SK-N-SH (cell line): ENCODE data around the gene NLRC5. TPM values are rescaled to one million over a fixed set of nuclear protein-coding genes. Genes with fewer than 3 reads are reported as not detected.

Source experiments
- CTCF ChIA-PET: fragments of 300-600, 350-600 bp; formaldehyde crosslinking; extraction: SDS; loops from one replicate; lab custom pipeline; 2021; lab: Yijun Ruan, JAX
- POLR2A ChIA-PET: fragments of 350-600 bp; sonication (Branson Sonifier 250); formaldehyde crosslinking; extraction: SDS; loops from one replicate; lab custom pipeline; 2020; ENCODE audit warnings: antibody characterized with exemption, inconsistent platforms; lab: Yijun Ruan, JAX
- DNase-seq: peaks from one replicate; pipeline ENCODE4 v3.0.0; 2012
- H2AFZ ChIP-seq: fragments of 200-600 bp; sonication (generic); 2 replicates; pipeline ENCODE4 v1.8.1; 2016; ENCODE audit warnings: antibody characterized with exemption, mild to moderate bottlenecking, low read depth
- H3F3A ChIP-seq: fragments of 200-600 bp; sonication (generic); replicated peaks from 2 replicates; pipeline ENCODE3; 2016; ENCODE audit warnings: antibody characterized with exemption, mild to moderate bottlenecking; ENCODE audit not compliant: insufficient read depth
- H3K27ac ChIP-seq, 2 experiments: fragments of 200-500 bp in 1 of 2; fragments of 200-600 bp in 1 of 2; sonication (Bioruptor generic) in 1 of 2; sonication (generic), shearing (Covaris generic) in 1 of 2; 2 replicates each; pipeline versions ENCODE4 v1.5.1 to v1.6.1; 2014 to 2016; ENCODE audit warnings: low read depth in 2 of 2, inconsistent platforms in 1 of 2, low read length in 1 of 2, mild to moderate bottlenecking in 1 of 2, mixed read lengths in 1 of 2
- H3K27me3 ChIP-seq: fragments of 200-600 bp; sonication (generic), shearing (Covaris generic); 2 replicates; pipeline ENCODE4 v1.6.1; 2016; ENCODE audit warnings: mixed run types; ENCODE audit not compliant: insufficient read depth
- H3K36me3 ChIP-seq, 2 experiments: fragments of 200-500 bp in 1 of 2; fragments of 200-600 bp in 1 of 2; sonication (Bioruptor generic) in 1 of 2; sonication (generic) in 1 of 2; replicated peaks in 1 of 2; 2 replicates each; pipeline versions ENCODE3 to v1.5.1; 2014 to 2016; ENCODE audit warnings: low read length in 1 of 2, mild to moderate bottlenecking in 1 of 2; ENCODE audit not compliant: insufficient read depth in 2 of 2, control insufficient read depth in 1 of 2
- H3K4me1 ChIP-seq, 2 experiments: fragments of 200-500 bp in 1 of 2; fragments of 200-600 bp in 1 of 2; sonication (Bioruptor generic) in 1 of 2; sonication (generic), shearing (Covaris generic) in 1 of 2; 2 replicates each; pipeline versions ENCODE4 v1.5.1 to v1.6.1; 2014 to 2016; ENCODE audit warnings: low read depth in 1 of 2, low read length in 1 of 2, mixed run types in 1 of 2; ENCODE audit not compliant: insufficient read depth in 2 of 2, control insufficient read depth in 1 of 2
- H3K4me2 ChIP-seq: fragments of 200-600 bp; sonication (generic), shearing (Covaris generic); 2 replicates; pipeline ENCODE4 v1.6.1; 2017; ENCODE audit warnings: mixed run types
- H3K4me3 ChIP-seq, 2 experiments: fragments of 200-500 bp in 1 of 2; fragments of 200-600 bp in 1 of 2; sonication (Bioruptor generic) in 1 of 2; sonication (generic), shearing (Covaris generic) in 1 of 2; 2 replicates each; pipeline versions ENCODE4 v1.5.1 to v1.8.1; 2014 to 2016; ENCODE audit warnings: low read depth in 2 of 2, inconsistent platforms in 1 of 2, low read length in 1 of 2, mild to moderate bottlenecking in 1 of 2, mixed read lengths in 1 of 2, moderate library complexity in 1 of 2
- H3K79me2 ChIP-seq: fragments of 200-600 bp; sonication (generic); 2 replicates; pipeline ENCODE4 v1.8.1; 2017; ENCODE audit warnings: mild to moderate bottlenecking; ENCODE audit not compliant: insufficient read depth
- H3K9ac ChIP-seq: fragments of 200-600 bp; sonication (generic); 2 replicates; pipeline ENCODE4 v1.6.1; 2017; ENCODE audit warnings: mixed run types
- H3K9me2 ChIP-seq: fragments of 200-600 bp; sonication (generic); 2 replicates; pipeline ENCODE4 v1.6.1; 2017; ENCODE audit warnings: mixed run types
- H3K9me3 ChIP-seq: fragments of 200-600 bp; sonication (generic); 2 replicates; pipeline ENCODE4 v1.6.1; 2017; ENCODE audit warnings: mixed run types, mild to moderate bottlenecking, moderate library complexity
- H4K20me1 ChIP-seq: fragments of 200-600 bp; sonication (generic); 2 replicates; pipeline ENCODE4 v1.6.1; 2017; ENCODE audit warnings: mild to moderate bottlenecking, mixed run types; ENCODE audit not compliant: insufficient read depth
- ELF1 ChIP-seq: IDR thresholded peaks from 2 replicates; pipeline ENCODE4 v1.4.0; 2012
- EP300 ChIP-seq, 2 experiments: IDR thresholded peaks; 2 replicates each; pipeline versions ENCODE4 v1.4.0 to v1.6.1; 2012; ENCODE audit warnings: borderline replicate concordance in 1 of 2, low read depth in 1 of 2, low read length in 1 of 2
- FOXM1 ChIP-seq: IDR thresholded peaks from 2 replicates; pipeline ENCODE4 v1.4.0; 2012; ENCODE audit warnings: low read depth, mild to moderate bottlenecking
- GATA2 ChIP-seq: sonication (generic); formaldehyde crosslinking; IDR thresholded peaks from 2 replicates; pipeline ENCODE4 v1.5.0; 2020; ENCODE audit warnings: mild to moderate bottlenecking, missing genetic modification reagents
- JUND ChIP-seq: IDR thresholded peaks from 2 replicates; pipeline ENCODE4 v1.4.0; 2012
- NFIC ChIP-seq: IDR thresholded peaks from 2 replicates; pipeline ENCODE4 v1.4.0; 2012; ENCODE audit warnings: borderline replicate concordance
- RCOR1 ChIP-seq: fragments of 150-350 bp; IDR thresholded peaks from 2 replicates; pipeline ENCODE4 v1.6.1; 2017; ENCODE audit warnings: antibody characterized with exemption, low read length
- RFX5 ChIP-seq: IDR thresholded peaks from 2 replicates; pipeline ENCODE4 v1.6.1; 2012; ENCODE audit warnings: mild to moderate bottlenecking, improper control_type of control experiment, low read length
- TAF1 ChIP-seq: IDR thresholded peaks from 2 replicates; pipeline ENCODE4 v1.6.1; 2012; ENCODE audit warnings: low read depth, mild to moderate bottlenecking, low read length, moderate library complexity, borderline replicate concordance
- YY1 ChIP-seq: IDR thresholded peaks from 2 replicates; pipeline ENCODE4 v1.4.0; 2012; ENCODE audit warnings: low read depth, mild to moderate bottlenecking
- WGBS: methylation state at CpG from one replicate; pipeline ENCODE4 v1.1.6; 2017; ENCODE audit warnings: low lambda C conversion rate; 5-methylcytosine and 5-hydroxymethylcytosine counted together
- polyA plus RNA-seq, 3 experiments: library from polyadenylated mRNA; depleted of rRNA; stranded (reverse); fragments of >200 nt; gene quantifications; 2 replicates each; pipeline ENCODE4 v1.2.3, GENCODE V29; 2012
- TF ChIP-seq, protein P1 (sequence below): IDR thresholded peaks from 2 replicates; pipeline ENCODE4; 2012
- TF ChIP-seq, protein P2 (sequence below): IDR thresholded peaks from 2 replicates; pipeline ENCODE4 v1.4.0; 2012; ENCODE audit warnings: low read depth, borderline replicate concordance
- TF ChIP-seq, protein P3 (sequence below): IDR thresholded peaks from 2 replicates; pipeline ENCODE4 v1.4.0; 2012; ENCODE audit warnings: low read depth
- TF ChIP-seq, protein P4 (sequence below): fragments of 150-350 bp; IDR thresholded peaks from 2 replicates; pipeline ENCODE4 v1.6.1; 2016; ENCODE audit warnings: mild to moderate bottlenecking, low read depth, low read length
- TF ChIP-seq, protein P5 (sequence below): fragments of 200-600 bp; sonication (generic); IDR thresholded peaks from 2 replicates; pipeline ENCODE4 v1.6.1; 2017; ENCODE audit warnings: antibody characterized with exemption, mild to moderate bottlenecking, moderate library complexity
- TF ChIP-seq, protein P6 (sequence below): IDR thresholded peaks from 2 replicates; pipeline ENCODE4 v1.4.0; 2012; ENCODE audit warnings: low read depth, borderline replicate concordance
- TF ChIP-seq, protein P7 (sequence below): IDR thresholded peaks from 2 replicates; pipeline ENCODE4 v1.6.1; 2012; ENCODE audit warnings: mild to moderate bottlenecking, low read depth, low read length, moderate library complexity
- TF ChIP-seq, protein P8 (sequence below): fragments of 150-350 bp; IDR thresholded peaks from 2 replicates; pipeline ENCODE4 v1.6.1; 2017; ENCODE audit warnings: antibody characterized with exemption, low read length, low read depth, borderline replicate concordance

The NLRC5 gene
- polyA plus RNA-seq, 1 of the 3 experiments (the other 2 are of a cell fraction): 6.5 TPM

DNA sequence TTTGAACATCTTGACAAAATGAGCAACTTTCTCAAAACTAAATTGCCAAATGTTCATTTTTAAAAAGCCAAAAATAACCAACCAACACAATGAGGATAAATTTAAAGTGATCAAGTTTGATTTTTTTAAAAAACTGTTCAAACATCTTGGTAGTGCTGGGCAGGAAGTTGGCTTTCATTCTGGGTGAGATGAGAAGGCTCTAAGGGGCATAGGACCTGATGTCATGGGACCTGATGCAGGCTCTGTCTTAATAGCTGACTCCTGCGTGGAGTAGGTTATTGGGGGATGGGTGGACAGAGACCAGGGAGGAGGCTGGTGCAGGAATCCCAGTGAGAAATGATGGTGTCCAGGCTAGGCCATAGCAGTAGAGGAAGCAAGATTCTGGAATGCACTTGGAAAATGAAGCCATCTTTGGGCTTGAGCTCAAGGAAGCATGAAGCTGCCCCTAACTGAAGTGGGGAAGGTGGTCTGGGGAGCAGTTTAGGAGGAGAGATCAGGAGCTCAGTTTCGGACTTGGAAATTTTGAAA is 20.4 kb downstream of the NLRC5 start:
- Histone ChIP-seq H3K4me2 (no peak overlapping the region), H3K4me1 (peaks cover 0 to 9% of the 10 kb centered on the region in 2 experiments; a peak in 1 of 4 replicates), H3K9ac (no peak overlapping the region), H3K27me3 (no peaks in the 10 kb centered on the region), H3K27ac (no peak overlapping the region), H3K36me3 (no peaks in the 10 kb centered on the region), H3K79me2 (no peaks in the 10 kb centered on the region; the same call in 1 of the 2 replicates), H3K4me3 (no peak overlapping the region), H3K9me3 (no peaks in the 10 kb centered on the region), H3K9me2 (no peaks in the 10 kb centered on the region)
- POLR2A ChIA-PET: no interaction called here
- 90% methylated on average over 2 of the region's 2 CpGs for WGBS
- CTCF ChIA-PET: interaction anchor here (1.1 kb wide), 1 partner anchor 20 kb away, joined by 5 read pairs; no protein-coding TSS in a partner anchor
- TF ChIP-seq, protein P1, sequence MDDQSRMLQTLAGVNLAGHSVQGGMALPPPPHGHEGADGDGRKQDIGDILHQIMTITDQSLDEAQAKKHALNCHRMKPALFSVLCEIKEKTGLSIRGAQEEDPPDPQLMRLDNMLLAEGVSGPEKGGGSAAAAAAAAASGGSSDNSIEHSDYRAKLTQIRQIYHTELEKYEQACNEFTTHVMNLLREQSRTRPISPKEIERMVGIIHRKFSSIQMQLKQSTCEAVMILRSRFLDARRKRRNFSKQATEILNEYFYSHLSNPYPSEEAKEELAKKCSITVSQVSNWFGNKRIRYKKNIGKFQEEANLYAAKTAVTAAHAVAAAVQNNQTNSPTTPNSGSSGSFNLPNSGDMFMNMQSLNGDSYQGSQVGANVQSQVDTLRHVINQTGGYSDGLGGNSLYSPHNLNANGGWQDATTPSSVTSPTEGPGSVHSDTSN: no peak
- TF ChIP-seq, protein P2, sequence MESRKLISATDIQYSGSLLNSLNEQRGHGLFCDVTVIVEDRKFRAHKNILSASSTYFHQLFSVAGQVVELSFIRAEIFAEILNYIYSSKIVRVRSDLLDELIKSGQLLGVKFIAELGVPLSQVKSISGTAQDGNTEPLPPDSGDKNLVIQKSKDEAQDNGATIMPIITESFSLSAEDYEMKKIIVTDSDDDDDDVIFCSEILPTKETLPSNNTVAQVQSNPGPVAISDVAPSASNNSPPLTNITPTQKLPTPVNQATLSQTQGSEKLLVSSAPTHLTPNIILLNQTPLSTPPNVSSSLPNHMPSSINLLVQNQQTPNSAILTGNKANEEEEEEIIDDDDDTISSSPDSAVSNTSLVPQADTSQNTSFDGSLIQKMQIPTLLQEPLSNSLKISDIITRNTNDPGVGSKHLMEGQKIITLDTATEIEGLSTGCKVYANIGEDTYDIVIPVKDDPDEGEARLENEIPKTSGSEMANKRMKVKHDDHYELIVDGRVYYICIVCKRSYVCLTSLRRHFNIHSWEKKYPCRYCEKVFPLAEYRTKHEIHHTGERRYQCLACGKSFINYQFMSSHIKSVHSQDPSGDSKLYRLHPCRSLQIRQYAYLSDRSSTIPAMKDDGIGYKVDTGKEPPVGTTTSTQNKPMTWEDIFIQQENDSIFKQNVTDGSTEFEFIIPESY: no peak
- TF ChIP-seq GATA2 (CRISPR knock-in tag) (no peak), YY1 (no peak), NFIC (no peak), JUND (no peak), TAF1 (no peak), EP300 (IDR thresholded peaks at IDR 0.05; ENCODE audit: borderline replicate concordance in 1 of 2, low read depth in 1 of 2, low read length in 1 of 2) (no peak), RFX5 (no peak), FOXM1 (no peak), ELF1 (no peak), RCOR1 (no peak)
- TF ChIP-seq, protein P3, sequence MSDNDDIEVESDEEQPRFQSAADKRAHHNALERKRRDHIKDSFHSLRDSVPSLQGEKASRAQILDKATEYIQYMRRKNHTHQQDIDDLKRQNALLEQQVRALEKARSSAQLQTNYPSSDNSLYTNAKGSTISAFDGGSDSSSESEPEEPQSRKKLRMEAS: no peak
- TF ChIP-seq, protein P4, sequence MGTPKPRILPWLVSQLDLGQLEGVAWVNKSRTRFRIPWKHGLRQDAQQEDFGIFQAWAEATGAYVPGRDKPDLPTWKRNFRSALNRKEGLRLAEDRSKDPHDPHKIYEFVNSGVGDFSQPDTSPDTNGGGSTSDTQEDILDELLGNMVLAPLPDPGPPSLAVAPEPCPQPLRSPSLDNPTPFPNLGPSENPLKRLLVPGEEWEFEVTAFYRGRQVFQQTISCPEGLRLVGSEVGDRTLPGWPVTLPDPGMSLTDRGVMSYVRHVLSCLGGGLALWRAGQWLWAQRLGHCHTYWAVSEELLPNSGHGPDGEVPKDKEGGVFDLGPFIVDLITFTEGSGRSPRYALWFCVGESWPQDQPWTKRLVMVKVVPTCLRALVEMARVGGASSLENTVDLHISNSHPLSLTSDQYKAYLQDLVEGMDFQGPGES: no peak
- TF ChIP-seq, protein P5, sequence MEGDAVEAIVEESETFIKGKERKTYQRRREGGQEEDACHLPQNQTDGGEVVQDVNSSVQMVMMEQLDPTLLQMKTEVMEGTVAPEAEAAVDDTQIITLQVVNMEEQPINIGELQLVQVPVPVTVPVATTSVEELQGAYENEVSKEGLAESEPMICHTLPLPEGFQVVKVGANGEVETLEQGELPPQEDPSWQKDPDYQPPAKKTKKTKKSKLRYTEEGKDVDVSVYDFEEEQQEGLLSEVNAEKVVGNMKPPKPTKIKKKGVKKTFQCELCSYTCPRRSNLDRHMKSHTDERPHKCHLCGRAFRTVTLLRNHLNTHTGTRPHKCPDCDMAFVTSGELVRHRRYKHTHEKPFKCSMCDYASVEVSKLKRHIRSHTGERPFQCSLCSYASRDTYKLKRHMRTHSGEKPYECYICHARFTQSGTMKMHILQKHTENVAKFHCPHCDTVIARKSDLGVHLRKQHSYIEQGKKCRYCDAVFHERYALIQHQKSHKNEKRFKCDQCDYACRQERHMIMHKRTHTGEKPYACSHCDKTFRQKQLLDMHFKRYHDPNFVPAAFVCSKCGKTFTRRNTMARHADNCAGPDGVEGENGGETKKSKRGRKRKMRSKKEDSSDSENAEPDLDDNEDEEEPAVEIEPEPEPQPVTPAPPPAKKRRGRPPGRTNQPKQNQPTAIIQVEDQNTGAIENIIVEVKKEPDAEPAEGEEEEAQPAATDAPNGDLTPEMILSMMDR: no peak
- TF ChIP-seq, protein P6, sequence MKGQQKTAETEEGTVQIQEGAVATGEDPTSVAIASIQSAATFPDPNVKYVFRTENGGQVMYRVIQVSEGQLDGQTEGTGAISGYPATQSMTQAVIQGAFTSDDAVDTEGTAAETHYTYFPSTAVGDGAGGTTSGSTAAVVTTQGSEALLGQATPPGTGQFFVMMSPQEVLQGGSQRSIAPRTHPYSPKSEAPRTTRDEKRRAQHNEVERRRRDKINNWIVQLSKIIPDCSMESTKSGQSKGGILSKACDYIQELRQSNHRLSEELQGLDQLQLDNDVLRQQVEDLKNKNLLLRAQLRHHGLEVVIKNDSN: no peak
- TF ChIP-seq, protein P7, sequence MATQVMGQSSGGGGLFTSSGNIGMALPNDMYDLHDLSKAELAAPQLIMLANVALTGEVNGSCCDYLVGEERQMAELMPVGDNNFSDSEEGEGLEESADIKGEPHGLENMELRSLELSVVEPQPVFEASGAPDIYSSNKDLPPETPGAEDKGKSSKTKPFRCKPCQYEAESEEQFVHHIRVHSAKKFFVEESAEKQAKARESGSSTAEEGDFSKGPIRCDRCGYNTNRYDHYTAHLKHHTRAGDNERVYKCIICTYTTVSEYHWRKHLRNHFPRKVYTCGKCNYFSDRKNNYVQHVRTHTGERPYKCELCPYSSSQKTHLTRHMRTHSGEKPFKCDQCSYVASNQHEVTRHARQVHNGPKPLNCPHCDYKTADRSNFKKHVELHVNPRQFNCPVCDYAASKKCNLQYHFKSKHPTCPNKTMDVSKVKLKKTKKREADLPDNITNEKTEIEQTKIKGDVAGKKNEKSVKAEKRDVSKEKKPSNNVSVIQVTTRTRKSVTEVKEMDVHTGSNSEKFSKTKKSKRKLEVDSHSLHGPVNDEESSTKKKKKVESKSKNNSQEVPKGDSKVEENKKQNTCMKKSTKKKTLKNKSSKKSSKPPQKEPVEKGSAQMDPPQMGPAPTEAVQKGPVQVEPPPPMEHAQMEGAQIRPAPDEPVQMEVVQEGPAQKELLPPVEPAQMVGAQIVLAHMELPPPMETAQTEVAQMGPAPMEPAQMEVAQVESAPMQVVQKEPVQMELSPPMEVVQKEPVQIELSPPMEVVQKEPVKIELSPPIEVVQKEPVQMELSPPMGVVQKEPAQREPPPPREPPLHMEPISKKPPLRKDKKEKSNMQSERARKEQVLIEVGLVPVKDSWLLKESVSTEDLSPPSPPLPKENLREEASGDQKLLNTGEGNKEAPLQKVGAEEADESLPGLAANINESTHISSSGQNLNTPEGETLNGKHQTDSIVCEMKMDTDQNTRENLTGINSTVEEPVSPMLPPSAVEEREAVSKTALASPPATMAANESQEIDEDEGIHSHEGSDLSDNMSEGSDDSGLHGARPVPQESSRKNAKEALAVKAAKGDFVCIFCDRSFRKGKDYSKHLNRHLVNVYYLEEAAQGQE: no peak
- TF ChIP-seq, protein P8, sequence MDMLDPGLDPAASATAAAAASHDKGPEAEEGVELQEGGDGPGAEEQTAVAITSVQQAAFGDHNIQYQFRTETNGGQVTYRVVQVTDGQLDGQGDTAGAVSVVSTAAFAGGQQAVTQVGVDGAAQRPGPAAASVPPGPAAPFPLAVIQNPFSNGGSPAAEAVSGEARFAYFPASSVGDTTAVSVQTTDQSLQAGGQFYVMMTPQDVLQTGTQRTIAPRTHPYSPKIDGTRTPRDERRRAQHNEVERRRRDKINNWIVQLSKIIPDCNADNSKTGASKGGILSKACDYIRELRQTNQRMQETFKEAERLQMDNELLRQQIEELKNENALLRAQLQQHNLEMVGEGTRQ: no peak
- TF ChIP-seq, all 33 proteins: peak for 0
- H3F3A ChIP-seq: peaks cover 5% of the 10 kb centered on the region
- no peaks in the 10 kb centered on the region for H4K20me1 ChIP-seq
- DNase-seq: no peak
- H2AFZ ChIP-seq: no peak overlapping the region
